Measurements from ENCODE around the gene ITGA2B. TPM values are rescaled to one million over a fixed set of nuclear protein-coding genes. Genes with fewer than 3 reads are reported as not detected.
A peak's percentile ranks its signal among the peaks of the same experiment; 100 is the strongest.

Gene ITGA2B
- total and polyA plus RNA-seq, 9 donors = 0.60 to 5.2 (median 2.2) TPM

DNA sequence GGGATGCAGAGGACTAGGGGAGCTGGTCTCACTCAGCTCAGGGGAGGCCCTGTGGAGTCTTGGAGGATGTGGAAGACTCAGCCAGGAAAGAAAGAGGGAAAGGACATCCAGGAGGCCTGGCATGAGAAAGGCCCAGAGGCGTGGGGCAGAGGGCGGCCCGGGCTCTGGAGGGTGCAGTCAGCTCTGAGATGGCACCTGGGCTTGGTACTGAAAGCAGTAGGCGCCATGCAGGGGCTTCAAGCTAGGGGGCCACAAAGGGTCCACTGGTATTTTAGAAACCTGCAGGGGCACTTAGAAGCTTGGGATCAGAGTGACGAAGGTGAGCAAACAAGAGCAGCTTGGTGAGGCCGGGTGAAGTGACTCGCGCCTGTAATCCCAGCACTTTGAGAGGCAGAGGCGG, 31.4 kb downstream of the ITGA2B start:
- H3K4me3 ChIP-seq = no peak overlapping the region
- 90 to 95% (median 94%) methylated on average over 9 of the region's 9 CpGs for WGBS, 3 donors
- no peaks in the 10 kb centered on the region for H3K36me3 ChIP-seq
- no peaks in the 10 kb centered on the region for H3K9me3 ChIP-seq
- TF ChIP-seq CTCF (IDR thresholded peaks at IDR 0.05) (no peak), POLR2A (IDR thresholded peaks at IDR 0.05) (no peak), EP300 (IDR thresholded peaks at IDR 0.05) (no peak)
- H3K4me1 ChIP-seq (ENCODE audit: insufficient read depth) = peaks cover 7% of the 10 kb centered on the region
- H3K27me3 ChIP-seq = no peaks in the 10 kb centered on the region
- intact Hi-C loops (cut with DNase I) = loop anchor here in 1 of 4 donors (10.0 kb wide), 1 partner anchor 153 kb away; no protein-coding TSS in a partner anchor
- no peak for DNase-seq
- no peak overlapping the region for H3K27ac ChIP-seq

DNA sequence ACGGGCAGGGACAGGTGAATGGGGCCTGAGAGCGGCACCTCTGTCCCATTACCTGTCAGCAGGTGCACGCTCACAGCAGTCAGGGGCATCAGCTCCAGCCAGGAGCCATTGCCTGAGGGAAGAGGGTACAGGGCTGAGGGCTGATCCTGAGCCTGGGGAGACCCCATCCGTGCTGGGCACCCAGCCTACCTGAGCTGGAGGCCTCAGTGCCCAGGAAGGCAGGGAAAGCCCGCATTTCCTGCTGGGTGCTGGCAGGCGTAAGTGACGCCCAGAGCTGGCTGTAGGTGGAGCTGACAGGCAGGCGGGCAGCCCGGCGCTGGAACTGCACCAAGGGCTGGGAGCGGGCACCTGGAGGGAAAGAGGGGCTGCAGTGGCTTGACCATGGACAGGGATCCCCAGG, 33.2 kb downstream of the ITGA2B start:
- WGBS, 3 donors = 96 to 98% (median 96%) methylated on average over 11 of the region's 11 CpGs
- DNase-seq = no peak
- intact Hi-C loops (cut with DNase I) = loop anchor here in 1 of 4 donors (10.0 kb wide), 1 partner anchor 151 kb away; no protein-coding TSS in a partner anchor
- Histone ChIP-seq H3K4me1 (ENCODE audit: insufficient read depth) (peaks cover 4% of the 10 kb centered on the region), H3K4me3 (no peak overlapping the region), H3K27ac (no peak overlapping the region), H3K27me3 (no peaks in the 10 kb centered on the region), H3K36me3 (no peaks in the 10 kb centered on the region), H3K9me3 (no peaks in the 10 kb centered on the region)
- no peak for TF ChIP-seq CTCF (IDR thresholded peaks at IDR 0.05)
- no peak for TF ChIP-seq POLR2A (IDR thresholded peaks at IDR 0.05)
- TF ChIP-seq EP300 (IDR thresholded peaks at IDR 0.05) = no peak

DNA sequence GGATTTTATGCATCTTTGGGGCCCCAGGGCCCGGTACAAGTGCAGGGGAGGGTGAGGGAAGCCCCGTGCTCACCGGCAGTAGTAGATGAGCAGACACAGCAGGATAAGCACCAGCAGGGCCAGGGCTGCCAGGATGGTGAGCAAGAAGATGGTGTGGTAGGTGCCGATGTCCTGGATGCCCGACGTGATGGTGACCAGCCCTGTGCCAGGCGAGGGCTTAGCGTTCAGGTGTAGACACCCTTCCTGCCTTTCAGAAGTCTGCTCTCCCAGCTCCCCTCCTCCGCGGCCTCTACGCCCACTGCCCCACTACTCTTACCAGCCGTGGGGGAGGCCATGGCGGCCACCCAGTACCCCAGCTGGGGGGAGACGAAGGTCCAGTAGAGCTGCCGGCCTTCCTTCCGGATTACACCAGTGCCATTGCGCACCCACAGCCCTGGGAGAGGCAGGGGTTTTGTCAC, 33.8 kb downstream of the ITGA2B start:
- no peaks in the 10 kb centered on the region for H3K27me3 ChIP-seq
- intact Hi-C loops (cut with DNase I) = loop anchor here in 1 of 4 donors (10.0 kb wide), 1 partner anchor 151 kb away; no protein-coding TSS in a partner anchor
- no peaks in the 10 kb centered on the region for H3K36me3 ChIP-seq
- DNase-seq = no peak
- TF ChIP-seq POLR2A (IDR thresholded peaks at IDR 0.05) (no peak), EP300 (IDR thresholded peaks at IDR 0.05) (no peak), CTCF (IDR thresholded peaks at IDR 0.05) (no peak)
- 84 to 86% (median 84%) methylated on average over 17 of the region's 17 CpGs for WGBS, 3 donors
- H3K9me3 ChIP-seq = no peaks in the 10 kb centered on the region
- no peak overlapping the region for H3K4me3 ChIP-seq
- H3K4me1 ChIP-seq (ENCODE audit: insufficient read depth) = no peaks in the 10 kb centered on the region
- H3K27ac ChIP-seq = no peak overlapping the region

- TF ChIP-seq POLR2A (IDR thresholded peaks at IDR 0.05) (no peak), CTCF (IDR thresholded peaks at IDR 0.05) (no peak), EP300 (IDR thresholded peaks at IDR 0.05) (no peak)
- Histone ChIP-seq H3K9me3 (no peaks in the 10 kb centered on the region), H3K27me3 (no peaks in the 10 kb centered on the region), H3K4me1 (ENCODE audit: insufficient read depth) (no peaks in the 10 kb centered on the region), H3K4me3 (no peak overlapping the region), H3K36me3 (no peaks in the 10 kb centered on the region), H3K27ac (no peak overlapping the region)
- intact Hi-C loops (cut with DNase I) = loop anchor here in 1 of 4 donors (10.0 kb wide), 1 partner anchor 150 kb away; no protein-coding TSS in a partner anchor
- peak in 3 of 5 donors; percentile 58 to 81 (median 64) for DNase-seq
- WGBS, 3 donors = 44 to 59% (median 54%) methylated on average over 65 to 77 of the region's 77 CpGs
These were observed 34.6 kb downstream of the ITGA2B start for GRCh38 chr17:44354582-44355561.
